GM18870 (cell line): ENCODE results near the gene CBL.

ENCODE experiments used
- ATAC-seq: cut with Tn5 transposase; IDR thresholded peaks from one replicate; pipeline ENCODE4 v1.9.1; 2021; ENCODE audit warnings: moderate library complexity; ENCODE audit not compliant: unreplicated experiment

Gene CBL

GRCh38 chr11:119342362-119343130 is 136.4 kb downstream of the CBL start:
- ATAC-seq = no peak

GRCh38 chr11:119343726-119344125 is 137.6 kb downstream of the CBL start:
- ATAC-seq = no peak

- no peak for ATAC-seq
Measured at GRCh38 chr11:119344291-119345010, 138.3 kb downstream of the CBL start.

- no peak for ATAC-seq
Measured at GRCh38 chr11:119345685-119346084, 139.5 kb downstream of the CBL start.

GRCh38 chr11:119346605-119347004 is 140.5 kb downstream of the CBL start, which contains the start of gene MFRP:
Gene MFRP (minus strand): TSS chr11:119346705. CDS start chr11:119346513, 192 bp downstream.
- no peak for ATAC-seq

- no peak for ATAC-seq
Measured at GRCh38 chr11:119347242-119347641, 141.1 kb downstream of the CBL start.

- ATAC-seq = no peak
Measured at GRCh38 chr11:119347940-119348605, 141.9 kb downstream of the CBL start.

- no peak for ATAC-seq
Measured at GRCh38 chr11:119350302-119350701, 144.2 kb downstream of the CBL start.

GRCh38 chr11:119351232-119351631 is 145.1 kb downstream of the CBL start:
- no peak for ATAC-seq

GRCh38 chr11:119352857-119353260 is 146.7 kb downstream of the CBL start:
- ATAC-seq = no peak

GRCh38 chr11:119355091-119355843 is 149.1 kb downstream of the CBL start:
- no peak for ATAC-seq

GRCh38 chr11:119356349-119357031 is 150.4 kb downstream of the CBL start:
- ATAC-seq = no peak

- no peak for ATAC-seq
Measured at GRCh38 chr11:119357074-119357473, 150.9 kb downstream of the CBL start.
